SK-N-SH (cell line): ENCODE results near the gene PTPRG. TPM values are rescaled to one million over a fixed set of nuclear protein-coding genes. Genes with fewer than 3 reads are reported as not detected.
"Not testable (repeated sequence)": the region's sequence is repeated elsewhere in the genome, so short reads cannot be mapped to it uniquely, and the experiment has no call there.

Experiments used
- CTCF ChIA-PET: fragments of 300-600, 350-600 bp; formaldehyde crosslinking; extraction: SDS; loops from one replicate; lab custom pipeline; 2021; lab: Yijun Ruan, JAX
- POLR2A ChIA-PET: fragments of 350-600 bp; sonication (Branson Sonifier 250); formaldehyde crosslinking; extraction: SDS; loops from one replicate; lab custom pipeline; 2020; ENCODE audit warnings: antibody characterized with exemption, inconsistent platforms; lab: Yijun Ruan, JAX
- DNase-seq: peaks from one replicate; pipeline ENCODE4 v3.0.0; 2012
- H2AFZ ChIP-seq: fragments of 200-600 bp; sonication (generic); 2 replicates; pipeline ENCODE4 v1.8.1; 2016; ENCODE audit warnings: antibody characterized with exemption, mild to moderate bottlenecking, low read depth
- H3F3A ChIP-seq: fragments of 200-600 bp; sonication (generic); replicated peaks from 2 replicates; pipeline ENCODE3; 2016; ENCODE audit warnings: antibody characterized with exemption, mild to moderate bottlenecking; ENCODE audit not compliant: insufficient read depth
- H3K27ac ChIP-seq, 2 experiments: fragments of 200-500 bp in 1 of 2; fragments of 200-600 bp in 1 of 2; sonication (Bioruptor generic) in 1 of 2; sonication (generic), shearing (Covaris generic) in 1 of 2; 2 replicates each; pipeline versions ENCODE4 v1.5.1 to v1.6.1; 2014 to 2016; ENCODE audit warnings: low read depth in 2 of 2, inconsistent platforms in 1 of 2, low read length in 1 of 2, mild to moderate bottlenecking in 1 of 2, mixed read lengths in 1 of 2
- H3K27me3 ChIP-seq: fragments of 200-600 bp; sonication (generic), shearing (Covaris generic); 2 replicates; pipeline ENCODE4 v1.6.1; 2016; ENCODE audit warnings: mixed run types; ENCODE audit not compliant: insufficient read depth
- H3K36me3 ChIP-seq, 2 experiments: fragments of 200-500 bp in 1 of 2; fragments of 200-600 bp in 1 of 2; sonication (Bioruptor generic) in 1 of 2; sonication (generic) in 1 of 2; replicated peaks in 1 of 2; 2 replicates each; pipeline versions ENCODE3 to v1.5.1; 2014 to 2016; ENCODE audit warnings: low read length in 1 of 2, mild to moderate bottlenecking in 1 of 2; ENCODE audit not compliant: insufficient read depth in 2 of 2, control insufficient read depth in 1 of 2
- H3K4me1 ChIP-seq, 2 experiments: fragments of 200-500 bp in 1 of 2; fragments of 200-600 bp in 1 of 2; sonication (Bioruptor generic) in 1 of 2; sonication (generic), shearing (Covaris generic) in 1 of 2; 2 replicates each; pipeline versions ENCODE4 v1.5.1 to v1.6.1; 2014 to 2016; ENCODE audit warnings: low read depth in 1 of 2, low read length in 1 of 2, mixed run types in 1 of 2; ENCODE audit not compliant: insufficient read depth in 2 of 2, control insufficient read depth in 1 of 2
- H3K4me2 ChIP-seq: fragments of 200-600 bp; sonication (generic), shearing (Covaris generic); 2 replicates; pipeline ENCODE4 v1.6.1; 2017; ENCODE audit warnings: mixed run types
- H3K4me3 ChIP-seq, 2 experiments: fragments of 200-500 bp in 1 of 2; fragments of 200-600 bp in 1 of 2; sonication (Bioruptor generic) in 1 of 2; sonication (generic), shearing (Covaris generic) in 1 of 2; 2 replicates each; pipeline versions ENCODE4 v1.5.1 to v1.8.1; 2014 to 2016; ENCODE audit warnings: low read depth in 2 of 2, inconsistent platforms in 1 of 2, low read length in 1 of 2, mild to moderate bottlenecking in 1 of 2, mixed read lengths in 1 of 2, moderate library complexity in 1 of 2
- H3K79me2 ChIP-seq: fragments of 200-600 bp; sonication (generic); 2 replicates; pipeline ENCODE4 v1.8.1; 2017; ENCODE audit warnings: mild to moderate bottlenecking; ENCODE audit not compliant: insufficient read depth
- H3K9ac ChIP-seq: fragments of 200-600 bp; sonication (generic); 2 replicates; pipeline ENCODE4 v1.6.1; 2017; ENCODE audit warnings: mixed run types
- H3K9me2 ChIP-seq: fragments of 200-600 bp; sonication (generic); 2 replicates; pipeline ENCODE4 v1.6.1; 2017; ENCODE audit warnings: mixed run types
- H3K9me3 ChIP-seq: fragments of 200-600 bp; sonication (generic); 2 replicates; pipeline ENCODE4 v1.6.1; 2017; ENCODE audit warnings: mixed run types, mild to moderate bottlenecking, moderate library complexity
- H4K20me1 ChIP-seq: fragments of 200-600 bp; sonication (generic); 2 replicates; pipeline ENCODE4 v1.6.1; 2017; ENCODE audit warnings: mild to moderate bottlenecking, mixed run types; ENCODE audit not compliant: insufficient read depth
- CTCF ChIP-seq: fragments of 200-600 bp; sonication (generic); IDR thresholded peaks from 2 replicates; pipeline ENCODE4 v1.6.1; 2017; ENCODE audit warnings: antibody characterized with exemption, mild to moderate bottlenecking, moderate library complexity
- ELF1 ChIP-seq: IDR thresholded peaks from 2 replicates; pipeline ENCODE4 v1.4.0; 2012
- EZH2phosphoT487 ChIP-seq: fragments of 200-600 bp; sonication (generic); IDR thresholded peaks from 2 replicates; pipeline ENCODE4 v1.6.1; 2017; ENCODE audit warnings: low read depth, mixed run types, mild to moderate bottlenecking, antibody characterized with exemption, moderate library complexity, borderline replicate concordance
- FOXM1 ChIP-seq: IDR thresholded peaks from 2 replicates; pipeline ENCODE4 v1.4.0; 2012; ENCODE audit warnings: low read depth, mild to moderate bottlenecking
- JUND ChIP-seq: IDR thresholded peaks from 2 replicates; pipeline ENCODE4 v1.4.0; 2012
- MXI1 ChIP-seq: IDR thresholded peaks from 2 replicates; pipeline ENCODE4 v1.6.1; 2012; ENCODE audit warnings: mild to moderate bottlenecking, low read depth, low read length, improper control_type of control experiment
- RCOR1 ChIP-seq: fragments of 150-350 bp; IDR thresholded peaks from 2 replicates; pipeline ENCODE4 v1.6.1; 2017; ENCODE audit warnings: antibody characterized with exemption, low read length
- REST ChIP-seq: IDR thresholded peaks from 2 replicates; pipeline ENCODE4 v1.6.1; 2012; ENCODE audit warnings: mild to moderate bottlenecking, low read depth, low read length, moderate library complexity
- TAF1 ChIP-seq: IDR thresholded peaks from 2 replicates; pipeline ENCODE4 v1.6.1; 2012; ENCODE audit warnings: low read depth, mild to moderate bottlenecking, low read length, moderate library complexity, borderline replicate concordance
- TEAD4 ChIP-seq: IDR thresholded peaks from 2 replicates; pipeline ENCODE4 v1.4.0; 2012; ENCODE audit warnings: mild to moderate bottlenecking, borderline replicate concordance; ENCODE audit not compliant: insufficient read depth
- ZBTB33 ChIP-seq: IDR thresholded peaks from 2 replicates; pipeline ENCODE4 v1.4.0; 2012; ENCODE audit warnings: low read depth, borderline replicate concordance
- WGBS: methylation state at CpG from one replicate; pipeline ENCODE4 v1.1.6; 2017; ENCODE audit warnings: low lambda C conversion rate; 5-methylcytosine and 5-hydroxymethylcytosine counted together
- polyA plus RNA-seq, 3 experiments: library from polyadenylated mRNA; depleted of rRNA; stranded (reverse); fragments of >200 nt; gene quantifications; 2 replicates each; pipeline ENCODE4 v1.2.3, GENCODE V29; 2012

The PTPRG gene
- polyA plus RNA-seq, 1 of the 3 experiments (the other 2 are of a cell fraction) = 14.1 TPM

GRCh38 chr3:61547625-61548024 lies 13.7 kb upstream of the PTPRG start:
- Histone ChIP-seq H3K4me2 (no peak overlapping the region), H3K27ac (no peak overlapping the region), H3K79me2 (no peaks in the 10 kb centered on the region), H3K36me3 (no peaks in the 10 kb centered on the region), H3F3A (no peaks in the 10 kb centered on the region), H3K9me2 (no peaks in the 10 kb centered on the region), H3K9ac (no peak overlapping the region), H2AFZ (no peak overlapping the region), H4K20me1 (no peaks in the 10 kb centered on the region), H3K4me1 (no peaks in the 10 kb centered on the region), H3K9me3 (no peaks in the 10 kb centered on the region), H3K4me3 (no peak overlapping the region), H3K27me3 (no peaks in the 10 kb centered on the region; the same call in 1 of the 2 replicates)
- 80% methylated on average over 4 of the region's 4 CpGs for WGBS
- ChIA-PET CTCF (interaction anchor here (0.7 kb wide), 1 partner anchor 17 kb away, joined by 3 read pairs; no protein-coding TSS in a partner anchor), POLR2A (no interaction called here)
- TF ChIP-seq EZH2phosphoT487 = no peak
- no peak for TF ChIP-seq TAF1
- no peak for TF ChIP-seq ZBTB33
- no peak for TF ChIP-seq CTCF
- no peak for TF ChIP-seq REST
- no peak for TF ChIP-seq MXI1
- no peak for TF ChIP-seq JUND
- no peak for TF ChIP-seq FOXM1
- TF ChIP-seq TEAD4 = no peak
- no peak for TF ChIP-seq ELF1
- no peak for TF ChIP-seq RCOR1
- DNase-seq = no peak

- CTCF ChIA-PET, H3K4me3 ChIP-seq, H3K9ac ChIP-seq, H3K27ac ChIP-seq, H3K27me3 ChIP-seq, POLR2A ChIA-PET, H3F3A ChIP-seq, H3K4me2 ChIP-seq, H3K79me2 ChIP-seq, H4K20me1 ChIP-seq, H2AFZ ChIP-seq, H3K9me2 ChIP-seq, H3K4me1 ChIP-seq, H3K9me3 ChIP-seq, H3K36me3 ChIP-seq, DNase-seq: not testable (repeated sequence)
- WGBS = 90% methylated on average over 8 of the region's 8 CpGs
Observed at GRCh38 chr3:61552704-61553103, 8.7 kb upstream of the PTPRG start.
